ENCODE data around the gene IFNA17. TPM values are rescaled to one million over a fixed set of nuclear protein-coding genes. Genes with fewer than 3 reads are reported as not detected.

Gene IFNA17
- total and polyA plus RNA-seq, 4 donors: not detected

DNA sequence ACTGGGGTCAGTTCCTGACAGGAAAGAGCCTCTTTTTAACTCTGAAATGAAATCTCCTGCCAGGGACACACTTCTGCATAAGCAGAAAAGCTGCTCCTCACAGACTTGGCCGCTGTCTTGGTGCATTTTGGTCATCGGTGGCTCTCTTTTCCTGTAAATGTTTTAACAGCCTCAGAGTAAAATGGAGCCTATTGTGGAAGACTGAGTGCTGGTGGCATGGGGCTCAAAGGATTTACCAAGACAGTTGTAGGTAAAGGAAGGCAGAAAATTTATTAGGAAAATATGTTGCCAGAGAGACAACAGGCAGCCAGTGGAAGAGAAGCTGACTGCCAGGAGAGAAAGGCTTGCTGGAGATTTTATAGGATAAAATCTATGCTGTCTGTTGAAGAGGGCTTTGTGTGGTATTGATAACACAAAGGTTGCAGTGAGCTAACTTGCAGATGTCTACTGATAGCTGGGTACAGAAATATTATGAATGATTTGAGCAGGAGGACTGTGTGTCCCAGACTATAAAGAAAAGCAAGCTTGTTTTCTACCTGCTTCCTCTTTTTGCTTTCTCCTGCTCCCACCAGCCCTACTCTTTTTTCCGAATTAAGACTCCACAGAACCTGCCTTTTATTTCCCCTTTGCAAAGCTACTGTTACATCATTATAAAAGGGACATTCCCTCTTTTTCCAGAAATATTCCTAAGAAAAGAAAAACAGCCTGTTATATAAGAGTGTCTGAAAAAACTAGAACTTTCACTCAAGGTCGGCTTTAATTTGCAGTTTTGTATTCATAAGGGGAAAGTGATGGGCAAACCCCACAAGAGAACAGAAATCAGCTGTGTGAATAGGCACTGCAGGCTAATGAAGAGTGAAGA lies 39.7 kb upstream of the IFNA17 start:
- Histone ChIP-seq H3K9ac (ENCODE audit: low read depth in 1 of 2, low read length in 2 of 2) (no peak overlapping the region), H3K9me3 (ENCODE audit: control insufficient read depth in 4 of 4, low read length in 3 of 4) (no peaks in the 10 kb centered on the region), H3K4me3 (ENCODE audit: low read depth in 1 of 3, low read length in 3 of 3) (no peak overlapping the region), H3K4me1 (ENCODE audit: control insufficient read depth in 4 of 4, insufficient read depth in 4 of 4, low read length in 3 of 4) (no peaks in the 10 kb centered on the region), H3K27ac (ENCODE audit: low read depth in 1 of 2, low read length in 2 of 2) (no peak overlapping the region), H3K36me3 (ENCODE audit: control insufficient read depth in 4 of 4, insufficient read depth in 3 of 4, low read depth in 1 of 4, low read length in 3 of 4) (no peaks in the 10 kb centered on the region), H3K27me3 (ENCODE audit: control insufficient read depth in 4 of 4, insufficient read depth in 4 of 4, low read length in 3 of 4) (peaks cover 0 to 7% (median 0%) of the 10 kb centered on the region in 4 donors)
- no peak for DNase-seq (ENCODE audit: low spot score)
- WGBS: 47% methylated on average over 4 of the region's 4 CpGs
- no peak for TF ChIP-seq JUND (IDR thresholded peaks at IDR 0.05)
- TF ChIP-seq RAD21 (IDR thresholded peaks at IDR 0.05): no peak
- no peak for TF ChIP-seq HNF4A (conservative IDR thresholded peaks at IDR 0.05)
- no peak for TF ChIP-seq TAF1 (conservative IDR thresholded peaks at IDR 0.05)
- TF ChIP-seq HNF4G (IDR thresholded peaks at IDR 0.05): no peak
- TF ChIP-seq NR2F2 (IDR thresholded peaks at IDR 0.05): no peak
- TF ChIP-seq, protein P1, sequence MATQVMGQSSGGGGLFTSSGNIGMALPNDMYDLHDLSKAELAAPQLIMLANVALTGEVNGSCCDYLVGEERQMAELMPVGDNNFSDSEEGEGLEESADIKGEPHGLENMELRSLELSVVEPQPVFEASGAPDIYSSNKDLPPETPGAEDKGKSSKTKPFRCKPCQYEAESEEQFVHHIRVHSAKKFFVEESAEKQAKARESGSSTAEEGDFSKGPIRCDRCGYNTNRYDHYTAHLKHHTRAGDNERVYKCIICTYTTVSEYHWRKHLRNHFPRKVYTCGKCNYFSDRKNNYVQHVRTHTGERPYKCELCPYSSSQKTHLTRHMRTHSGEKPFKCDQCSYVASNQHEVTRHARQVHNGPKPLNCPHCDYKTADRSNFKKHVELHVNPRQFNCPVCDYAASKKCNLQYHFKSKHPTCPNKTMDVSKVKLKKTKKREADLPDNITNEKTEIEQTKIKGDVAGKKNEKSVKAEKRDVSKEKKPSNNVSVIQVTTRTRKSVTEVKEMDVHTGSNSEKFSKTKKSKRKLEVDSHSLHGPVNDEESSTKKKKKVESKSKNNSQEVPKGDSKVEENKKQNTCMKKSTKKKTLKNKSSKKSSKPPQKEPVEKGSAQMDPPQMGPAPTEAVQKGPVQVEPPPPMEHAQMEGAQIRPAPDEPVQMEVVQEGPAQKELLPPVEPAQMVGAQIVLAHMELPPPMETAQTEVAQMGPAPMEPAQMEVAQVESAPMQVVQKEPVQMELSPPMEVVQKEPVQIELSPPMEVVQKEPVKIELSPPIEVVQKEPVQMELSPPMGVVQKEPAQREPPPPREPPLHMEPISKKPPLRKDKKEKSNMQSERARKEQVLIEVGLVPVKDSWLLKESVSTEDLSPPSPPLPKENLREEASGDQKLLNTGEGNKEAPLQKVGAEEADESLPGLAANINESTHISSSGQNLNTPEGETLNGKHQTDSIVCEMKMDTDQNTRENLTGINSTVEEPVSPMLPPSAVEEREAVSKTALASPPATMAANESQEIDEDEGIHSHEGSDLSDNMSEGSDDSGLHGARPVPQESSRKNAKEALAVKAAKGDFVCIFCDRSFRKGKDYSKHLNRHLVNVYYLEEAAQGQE (IDR thresholded peaks at IDR 0.05): no peak
- TF ChIP-seq RXRA (IDR thresholded peaks at IDR 0.05): no peak
- no peak for TF ChIP-seq GABPA (IDR thresholded peaks at IDR 0.05 in 1 of 2, conservative IDR thresholded peaks at IDR 0.05 in 1 of 2)
- TF ChIP-seq, protein P2, sequence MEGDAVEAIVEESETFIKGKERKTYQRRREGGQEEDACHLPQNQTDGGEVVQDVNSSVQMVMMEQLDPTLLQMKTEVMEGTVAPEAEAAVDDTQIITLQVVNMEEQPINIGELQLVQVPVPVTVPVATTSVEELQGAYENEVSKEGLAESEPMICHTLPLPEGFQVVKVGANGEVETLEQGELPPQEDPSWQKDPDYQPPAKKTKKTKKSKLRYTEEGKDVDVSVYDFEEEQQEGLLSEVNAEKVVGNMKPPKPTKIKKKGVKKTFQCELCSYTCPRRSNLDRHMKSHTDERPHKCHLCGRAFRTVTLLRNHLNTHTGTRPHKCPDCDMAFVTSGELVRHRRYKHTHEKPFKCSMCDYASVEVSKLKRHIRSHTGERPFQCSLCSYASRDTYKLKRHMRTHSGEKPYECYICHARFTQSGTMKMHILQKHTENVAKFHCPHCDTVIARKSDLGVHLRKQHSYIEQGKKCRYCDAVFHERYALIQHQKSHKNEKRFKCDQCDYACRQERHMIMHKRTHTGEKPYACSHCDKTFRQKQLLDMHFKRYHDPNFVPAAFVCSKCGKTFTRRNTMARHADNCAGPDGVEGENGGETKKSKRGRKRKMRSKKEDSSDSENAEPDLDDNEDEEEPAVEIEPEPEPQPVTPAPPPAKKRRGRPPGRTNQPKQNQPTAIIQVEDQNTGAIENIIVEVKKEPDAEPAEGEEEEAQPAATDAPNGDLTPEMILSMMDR (IDR thresholded peaks at IDR 0.05; ENCODE audit: low read depth, low read length, missing input control): no peak
- TF ChIP-seq FOXA1 (IDR thresholded peaks at IDR 0.05): no peak
- TF ChIP-seq EGR1 (IDR thresholded peaks at IDR 0.05; ENCODE audit: low read depth in 2 of 2): no peak
- no peak for TF ChIP-seq FOXA2 (IDR thresholded peaks at IDR 0.05)
- no peak for TF ChIP-seq YY1 (IDR thresholded peaks at IDR 0.05)
- no peak for TF ChIP-seq SP1 (IDR thresholded peaks at IDR 0.05)
- TF ChIP-seq, protein P3, sequence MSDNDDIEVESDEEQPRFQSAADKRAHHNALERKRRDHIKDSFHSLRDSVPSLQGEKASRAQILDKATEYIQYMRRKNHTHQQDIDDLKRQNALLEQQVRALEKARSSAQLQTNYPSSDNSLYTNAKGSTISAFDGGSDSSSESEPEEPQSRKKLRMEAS (IDR thresholded peaks at IDR 0.05): no peak
- TF ChIP-seq, protein P4, sequence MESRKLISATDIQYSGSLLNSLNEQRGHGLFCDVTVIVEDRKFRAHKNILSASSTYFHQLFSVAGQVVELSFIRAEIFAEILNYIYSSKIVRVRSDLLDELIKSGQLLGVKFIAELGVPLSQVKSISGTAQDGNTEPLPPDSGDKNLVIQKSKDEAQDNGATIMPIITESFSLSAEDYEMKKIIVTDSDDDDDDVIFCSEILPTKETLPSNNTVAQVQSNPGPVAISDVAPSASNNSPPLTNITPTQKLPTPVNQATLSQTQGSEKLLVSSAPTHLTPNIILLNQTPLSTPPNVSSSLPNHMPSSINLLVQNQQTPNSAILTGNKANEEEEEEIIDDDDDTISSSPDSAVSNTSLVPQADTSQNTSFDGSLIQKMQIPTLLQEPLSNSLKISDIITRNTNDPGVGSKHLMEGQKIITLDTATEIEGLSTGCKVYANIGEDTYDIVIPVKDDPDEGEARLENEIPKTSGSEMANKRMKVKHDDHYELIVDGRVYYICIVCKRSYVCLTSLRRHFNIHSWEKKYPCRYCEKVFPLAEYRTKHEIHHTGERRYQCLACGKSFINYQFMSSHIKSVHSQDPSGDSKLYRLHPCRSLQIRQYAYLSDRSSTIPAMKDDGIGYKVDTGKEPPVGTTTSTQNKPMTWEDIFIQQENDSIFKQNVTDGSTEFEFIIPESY (IDR thresholded peaks at IDR 0.05): no peak
- TF ChIP-seq, protein P5, sequence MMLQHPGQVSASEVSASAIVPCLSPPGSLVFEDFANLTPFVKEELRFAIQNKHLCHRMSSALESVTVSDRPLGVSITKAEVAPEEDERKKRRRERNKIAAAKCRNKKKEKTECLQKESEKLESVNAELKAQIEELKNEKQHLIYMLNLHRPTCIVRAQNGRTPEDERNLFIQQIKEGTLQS (IDR thresholded peaks at IDR 0.05): no peak

Data from liver (tissue), 9 donors.